GM23338 (cell line): ENCODE results near the gene ABHD14A.

ENCODE experiments used
- EZH2 ChIP-seq: fragments of 200-600 bp; sonication (generic); IDR thresholded peaks from one replicate; pipeline ENCODE4 v1.8.0; 2017; ENCODE audit warnings: antibody characterized with exemption, mild to moderate bottlenecking, low read depth; ENCODE audit not compliant: unreplicated experiment
- POLR2AphosphoS5 ChIP-seq: IDR thresholded peaks from 2 replicates; pipeline ENCODE4 v1.6.1; 2016; ENCODE audit warnings: antibody characterized with exemption, low read depth
- TF ChIP-seq, protein P1 (sequence below), 2 experiments: fragments of 200-600 bp in 1 of 2; sonication (generic) in 1 of 2; conservative IDR thresholded peaks; 2 replicates each; pipeline versions ENCODE4 v1.5.1 to v1.6.1; 2016 to 2017; ENCODE audit warnings: antibody characterized with exemption in 2 of 2, low read depth in 2 of 2, mild to moderate bottlenecking in 2 of 2, moderate library complexity in 1 of 2
- TF ChIP-seq, protein P2 (sequence below): IDR thresholded peaks from 2 replicates; pipeline ENCODE4 v1.6.1; 2016; ENCODE audit warnings: antibody characterized with exemption

DNA sequence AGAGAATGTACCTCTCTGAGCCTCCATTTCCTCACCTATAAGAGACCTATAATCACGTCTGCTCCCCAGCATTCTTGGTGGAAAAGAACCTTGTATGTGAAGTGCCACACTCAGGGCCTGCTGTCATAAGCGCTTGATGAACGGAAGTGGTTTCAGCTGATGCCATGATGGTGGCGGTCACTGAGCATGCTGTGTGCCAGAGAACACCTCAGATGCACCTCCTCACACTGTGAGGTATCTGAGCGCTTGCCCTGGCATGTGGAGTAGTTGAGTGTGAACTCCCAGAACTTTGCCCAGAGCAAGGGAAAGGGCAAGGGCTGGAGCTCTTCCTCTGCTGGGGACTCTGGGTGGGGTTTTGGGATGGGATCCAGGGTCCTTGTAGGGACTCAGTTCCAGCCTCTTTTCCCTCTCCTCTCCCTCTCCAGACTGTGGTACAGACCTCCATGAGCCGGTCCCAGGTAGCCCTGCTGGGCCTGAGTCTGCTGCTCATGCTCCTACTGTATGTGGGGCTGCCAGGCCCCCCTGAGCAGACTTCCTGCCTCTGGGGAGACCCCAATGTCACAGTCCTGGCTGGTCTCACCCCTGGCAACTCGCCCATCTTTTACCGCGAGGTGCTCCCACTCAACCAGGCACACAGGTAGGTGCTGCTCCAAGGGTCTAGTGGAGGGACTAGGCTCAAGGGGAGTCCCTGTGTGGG, 2.7 kb downstream of the ABHD14A start:
- TF ChIP-seq, protein P1, sequence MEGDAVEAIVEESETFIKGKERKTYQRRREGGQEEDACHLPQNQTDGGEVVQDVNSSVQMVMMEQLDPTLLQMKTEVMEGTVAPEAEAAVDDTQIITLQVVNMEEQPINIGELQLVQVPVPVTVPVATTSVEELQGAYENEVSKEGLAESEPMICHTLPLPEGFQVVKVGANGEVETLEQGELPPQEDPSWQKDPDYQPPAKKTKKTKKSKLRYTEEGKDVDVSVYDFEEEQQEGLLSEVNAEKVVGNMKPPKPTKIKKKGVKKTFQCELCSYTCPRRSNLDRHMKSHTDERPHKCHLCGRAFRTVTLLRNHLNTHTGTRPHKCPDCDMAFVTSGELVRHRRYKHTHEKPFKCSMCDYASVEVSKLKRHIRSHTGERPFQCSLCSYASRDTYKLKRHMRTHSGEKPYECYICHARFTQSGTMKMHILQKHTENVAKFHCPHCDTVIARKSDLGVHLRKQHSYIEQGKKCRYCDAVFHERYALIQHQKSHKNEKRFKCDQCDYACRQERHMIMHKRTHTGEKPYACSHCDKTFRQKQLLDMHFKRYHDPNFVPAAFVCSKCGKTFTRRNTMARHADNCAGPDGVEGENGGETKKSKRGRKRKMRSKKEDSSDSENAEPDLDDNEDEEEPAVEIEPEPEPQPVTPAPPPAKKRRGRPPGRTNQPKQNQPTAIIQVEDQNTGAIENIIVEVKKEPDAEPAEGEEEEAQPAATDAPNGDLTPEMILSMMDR (conservative IDR thresholded peaks at IDR 0.05; ENCODE audit: low read depth in 2 of 2): no peak
- TF ChIP-seq EZH2 (no peak), POLR2AphosphoS5 (no peak)
- TF ChIP-seq, protein P2, sequence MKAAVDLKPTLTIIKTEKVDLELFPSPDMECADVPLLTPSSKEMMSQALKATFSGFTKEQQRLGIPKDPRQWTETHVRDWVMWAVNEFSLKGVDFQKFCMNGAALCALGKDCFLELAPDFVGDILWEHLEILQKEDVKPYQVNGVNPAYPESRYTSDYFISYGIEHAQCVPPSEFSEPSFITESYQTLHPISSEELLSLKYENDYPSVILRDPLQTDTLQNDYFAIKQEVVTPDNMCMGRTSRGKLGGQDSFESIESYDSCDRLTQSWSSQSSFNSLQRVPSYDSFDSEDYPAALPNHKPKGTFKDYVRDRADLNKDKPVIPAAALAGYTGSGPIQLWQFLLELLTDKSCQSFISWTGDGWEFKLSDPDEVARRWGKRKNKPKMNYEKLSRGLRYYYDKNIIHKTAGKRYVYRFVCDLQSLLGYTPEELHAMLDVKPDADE: no peak
